Spleen (tissue), 7 donors: Measurements from ENCODE around the gene MRPS10.

ENCODE experiments used
- CTCF ChIP-seq, 11 experiments: fragments of 200-600 bp in 7 of 11; fragments of 450-650 bp in 4 of 11; sonication (generic) in 4 of 11; IDR thresholded peaks in 8 of 11; conservative IDR thresholded peaks in 3 of 11; 1 replicate in 7 of 11; 2 replicates in 4 of 11; pipeline versions ENCODE4 v1.4.0 to v1.8.0; 2016 to 2021; ENCODE audit warnings: antibody characterized with exemption in 11 of 11, inconsistent platforms in 4 of 11, mild to moderate bottlenecking in 1 of 11
- POLR2A ChIP-seq, 3 donors: fragments of 450-650 bp; IDR thresholded peaks; one replicate each; pipeline ENCODE4 v1.5.1; 2017; ENCODE audit warnings: antibody characterized with exemption in 3 of 3, mild to moderate bottlenecking in 1 of 3
- POLR2AphosphoS5 ChIP-seq, 3 donors: sonication (generic); formaldehyde crosslinking; IDR thresholded peaks; one replicate each; pipeline ENCODE4 v1.5.1; 2017; ENCODE audit warnings: antibody characterized with exemption in 3 of 3
- donor health status: DM: no; HTN: no; CAD: no; lungs with moderate emphysema.
- donor health status: DM: no; HTN: no; CAD: no.
- donor health status: DM: no; HTN: no; CAD: no.

- TF ChIP-seq CTCF (IDR thresholded peaks at IDR 0.05 in 8 of 11, conservative IDR thresholded peaks at IDR 0.05 in 3 of 11) (no peak), POLR2AphosphoS5 (IDR thresholded peaks at IDR 0.05) (no peak), POLR2A (IDR thresholded peaks at IDR 0.05) (no peak)
These were observed 7.1 kb downstream of the MRPS10 start for GRCh38 chr6:42210551-42210950.
